Measurements from ENCODE around the gene TMEM170B. TPM values are rescaled to one million over a fixed set of nuclear protein-coding genes. Genes with fewer than 3 reads are reported as not detected.

The TMEM170B gene
- total and polyA plus RNA-seq, 12 donors, result 1.1 to 7.5 (median 4.6) TPM

DNA sequence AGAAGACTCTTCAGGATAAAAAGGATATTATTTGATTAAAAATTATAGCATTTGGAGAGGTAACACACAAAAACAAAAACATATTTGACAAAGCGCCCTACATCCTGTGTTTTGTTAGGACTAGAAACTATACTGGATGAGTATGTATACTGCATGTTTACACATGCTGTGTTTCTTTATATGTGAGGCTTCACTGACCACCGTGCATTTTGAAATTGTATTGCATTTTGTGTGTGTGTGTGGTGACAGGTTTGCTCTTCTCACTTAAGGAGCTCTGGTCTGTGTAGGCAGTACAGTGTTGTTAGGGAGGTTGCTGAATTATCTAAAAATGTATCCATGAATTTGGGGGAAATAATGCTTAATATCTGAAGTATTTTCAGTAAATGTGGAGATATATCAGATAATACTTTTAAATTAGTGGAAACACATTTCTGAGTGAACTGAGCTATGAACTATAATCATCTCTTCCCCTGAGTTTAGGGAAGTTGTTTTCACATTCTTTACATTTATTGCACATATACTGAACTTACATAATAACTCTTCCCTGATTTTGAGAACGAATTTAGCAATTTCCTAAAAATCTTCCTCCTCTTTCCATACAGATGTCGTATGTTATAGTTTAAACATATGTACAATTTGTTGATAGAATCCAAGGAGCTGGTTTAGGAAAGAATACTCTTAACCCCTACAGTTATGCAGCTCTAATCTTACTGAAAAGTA is 43.3 kb downstream of the TMEM170B start:
- no peaks in the 10 kb centered on the region for H3K9me3 ChIP-seq (replicated peaks in 1 of 3)
- intact Hi-C loops (cut with DNase I), result no loop called here
- H3K4me1 ChIP-seq (replicated peaks in 1 of 2), result peaks cover 0 to 2% of the 10 kb centered on the region in 2 donors
- no peak overlapping the region for H3K4me3 ChIP-seq
- H3K27ac ChIP-seq, result no peak overlapping the region
- TF ChIP-seq, protein P1, sequence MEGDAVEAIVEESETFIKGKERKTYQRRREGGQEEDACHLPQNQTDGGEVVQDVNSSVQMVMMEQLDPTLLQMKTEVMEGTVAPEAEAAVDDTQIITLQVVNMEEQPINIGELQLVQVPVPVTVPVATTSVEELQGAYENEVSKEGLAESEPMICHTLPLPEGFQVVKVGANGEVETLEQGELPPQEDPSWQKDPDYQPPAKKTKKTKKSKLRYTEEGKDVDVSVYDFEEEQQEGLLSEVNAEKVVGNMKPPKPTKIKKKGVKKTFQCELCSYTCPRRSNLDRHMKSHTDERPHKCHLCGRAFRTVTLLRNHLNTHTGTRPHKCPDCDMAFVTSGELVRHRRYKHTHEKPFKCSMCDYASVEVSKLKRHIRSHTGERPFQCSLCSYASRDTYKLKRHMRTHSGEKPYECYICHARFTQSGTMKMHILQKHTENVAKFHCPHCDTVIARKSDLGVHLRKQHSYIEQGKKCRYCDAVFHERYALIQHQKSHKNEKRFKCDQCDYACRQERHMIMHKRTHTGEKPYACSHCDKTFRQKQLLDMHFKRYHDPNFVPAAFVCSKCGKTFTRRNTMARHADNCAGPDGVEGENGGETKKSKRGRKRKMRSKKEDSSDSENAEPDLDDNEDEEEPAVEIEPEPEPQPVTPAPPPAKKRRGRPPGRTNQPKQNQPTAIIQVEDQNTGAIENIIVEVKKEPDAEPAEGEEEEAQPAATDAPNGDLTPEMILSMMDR (IDR thresholded peaks at IDR 0.05), result no peak
- TF ChIP-seq POLR2A (IDR thresholded peaks at IDR 0.05), result no peak
- 74 to 83% (median 79%) methylated on average over 4 of the region's 4 CpGs for WGBS, 4 donors
- DNase-seq, result no peak
- H3K36me3 ChIP-seq (replicated peaks in 1 of 2), result no peaks in the 10 kb centered on the region
- no peaks in the 10 kb centered on the region for H3K27me3 ChIP-seq

DNA sequence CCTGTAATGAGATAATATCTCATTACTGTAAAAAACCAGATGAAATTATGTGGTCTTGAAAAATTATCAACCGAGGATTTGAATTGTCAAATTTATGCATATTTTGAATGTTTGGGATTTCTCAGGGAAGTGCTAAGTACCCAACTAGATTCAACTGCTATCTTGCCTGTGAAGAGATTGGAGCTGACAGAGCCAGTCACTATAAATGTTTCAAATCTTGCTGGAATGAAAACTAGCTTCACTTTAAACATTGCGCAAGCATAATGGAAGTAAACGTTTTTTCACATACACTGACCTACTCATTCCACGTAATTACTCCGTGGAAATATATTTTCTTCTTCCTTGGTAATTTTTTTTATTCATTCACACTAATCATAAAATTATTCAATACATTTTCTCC is 46.7 kb downstream of the TMEM170B start:
- H3K4me3 ChIP-seq, result no peak overlapping the region
- H3K9me3 ChIP-seq (replicated peaks in 1 of 3), result no peaks in the 10 kb centered on the region
- H3K36me3 ChIP-seq (replicated peaks in 1 of 2), result no peaks in the 10 kb centered on the region
- intact Hi-C loops (cut with DNase I), result no loop called here
- H3K27me3 ChIP-seq, result no peaks in the 10 kb centered on the region
- no peak overlapping the region for H3K27ac ChIP-seq
- peaks cover 0 to 8% of the 10 kb centered on the region in 2 donors for H3K4me1 ChIP-seq (replicated peaks in 1 of 2)
- TF ChIP-seq, protein P1 (IDR thresholded peaks at IDR 0.05), result no peak
- TF ChIP-seq POLR2A (IDR thresholded peaks at IDR 0.05), result no peak
- no peak for DNase-seq
- 70 to 81% (median 75%) methylated on average over 5 of the region's 5 CpGs for WGBS, 4 donors

DNA sequence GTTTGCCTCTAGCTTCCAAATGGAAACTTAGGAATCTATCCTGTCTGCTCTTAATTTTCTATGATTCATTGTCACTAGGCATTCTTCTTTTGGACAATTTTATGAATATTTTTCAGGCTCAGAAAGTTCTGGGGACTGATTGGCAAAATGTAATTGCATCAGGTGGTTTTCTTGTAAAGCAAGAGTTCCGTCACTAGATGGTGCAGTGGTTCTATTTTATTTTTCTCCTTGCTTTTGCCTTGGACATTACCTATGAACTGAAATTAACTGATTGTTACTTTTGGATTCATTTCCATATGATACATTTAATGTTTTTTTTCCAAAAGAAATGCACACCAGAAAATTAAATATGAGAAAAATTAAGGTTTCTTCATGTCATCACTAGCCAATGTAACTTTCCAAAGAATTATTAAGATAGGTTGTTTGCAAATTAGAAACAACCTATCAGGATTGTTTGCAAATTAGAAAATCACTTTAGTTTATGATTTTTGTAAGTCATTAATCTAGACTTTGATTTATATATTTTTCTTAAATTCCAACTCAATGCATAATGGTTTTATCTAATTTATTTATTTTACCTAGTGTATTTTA is 48.0 kb downstream of the TMEM170B start:
- Histone ChIP-seq H3K27me3 (no peaks in the 10 kb centered on the region), H3K9me3 (replicated peaks in 1 of 3) (no peaks in the 10 kb centered on the region), H3K4me1 (replicated peaks in 1 of 2) (peaks cover 0 to 8% of the 10 kb centered on the region in 2 donors), H3K27ac (no peak overlapping the region), H3K4me3 (no peak overlapping the region), H3K36me3 (replicated peaks in 1 of 2) (no peaks in the 10 kb centered on the region)
- WGBS, 4 donors, result 9 to 15% (median 11%) methylated on average over 1 of the region's 1 CpG
- intact Hi-C loops (cut with DNase I), result no loop called here
- no peak for TF ChIP-seq POLR2A (IDR thresholded peaks at IDR 0.05)
- TF ChIP-seq, protein P1 (IDR thresholded peaks at IDR 0.05), result peak; percentile 27 to 72 (median 60)
- no peak for DNase-seq

DNA sequence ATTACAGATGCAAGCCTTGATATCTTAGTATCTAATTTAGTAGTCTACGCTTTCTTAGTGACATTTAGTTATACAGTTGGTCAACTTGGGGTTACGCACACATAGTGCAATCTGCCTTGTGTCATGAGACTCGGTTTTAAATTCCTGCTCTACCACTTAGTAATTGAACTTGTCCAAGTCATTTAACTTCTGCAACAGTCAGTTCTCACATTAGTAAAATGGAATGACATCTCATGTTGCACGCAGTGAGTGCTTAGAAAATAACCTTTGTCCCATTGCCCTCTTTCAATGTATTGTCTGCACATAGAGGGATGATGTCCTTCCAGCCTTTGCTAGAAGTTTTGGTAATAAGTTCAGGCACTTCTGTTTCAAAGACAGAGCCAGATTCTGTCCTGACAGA is 48.6 kb downstream of the TMEM170B start:
- no peak for DNase-seq
- peaks cover 0 to 8% of the 10 kb centered on the region in 2 donors for H3K4me1 ChIP-seq (replicated peaks in 1 of 2)
- intact Hi-C loops (cut with DNase I), result no loop called here

More for the DNA sequence above, 48.6 kb downstream of the TMEM170B start:
- H3K36me3 ChIP-seq (replicated peaks in 1 of 2), result no peaks in the 10 kb centered on the region
- TF ChIP-seq POLR2A (IDR thresholded peaks at IDR 0.05), result no peak
- TF ChIP-seq, protein P1 (IDR thresholded peaks at IDR 0.05), result no peak
- no peaks in the 10 kb centered on the region for H3K27me3 ChIP-seq
- H3K4me3 ChIP-seq, result no peak overlapping the region
- no peak overlapping the region for H3K27ac ChIP-seq
- WGBS, 4 donors, result 64 to 83% (median 79%) methylated on average over 4 of the region's 4 CpGs
- H3K9me3 ChIP-seq (replicated peaks in 1 of 3), result no peaks in the 10 kb centered on the region
